HL-60 (cell line): Measurements from ENCODE around the gene MYO1B.

Source experiments
- DNase-seq, 2 experiments: peaks; one replicate each; pipeline ENCODE4 v3.0.0-alpha.2; 2010 to 2020; ENCODE audit warnings: low read depth in 1 of 2, low spot score in 1 of 2
- H3K27ac ChIP-seq: fragments of 250-450 bp; sonication (Bioruptor Pico); replicated peaks from 2 replicates; pipeline ENCODE4 v1.5.1; 2020; ENCODE audit warnings: mild to moderate bottlenecking, moderate library complexity
- H3K27me3 ChIP-seq: fragments of 250-450 bp; sonication (Bioruptor Pico); 2 replicates; pipeline ENCODE4 v1.5.1; 2021; ENCODE audit warnings: mild to moderate bottlenecking, moderate library complexity; ENCODE audit not compliant: insufficient read depth, poor library complexity, severe bottlenecking
- H3K4me3 ChIP-seq: replicated peaks from 2 replicates; pipeline ENCODE4 v1.5.1; 2011; ENCODE audit warnings: mild to moderate bottlenecking, control low read depth, low read length; ENCODE audit not compliant: insufficient read depth
- CTCF ChIP-seq: IDR thresholded peaks from one replicate; pipeline ENCODE4 v1.5.1; 2011; ENCODE audit warnings: low read length, control low read depth, inconsistent platforms; ENCODE audit not compliant: insufficient read depth
- GABPA ChIP-seq: IDR thresholded peaks from 2 replicates; pipeline ENCODE4 v1.6.1; 2012; ENCODE audit warnings: low read depth
- POLR2AphosphoS5 ChIP-seq: IDR thresholded peaks from 2 replicates; pipeline ENCODE4 v1.6.1; 2012; ENCODE audit warnings: low read depth
- REST ChIP-seq: IDR thresholded peaks from 2 replicates; pipeline ENCODE4 v1.6.1; 2012; ENCODE audit warnings: low read depth; ENCODE audit not compliant: insufficient replicate concordance
- SPI1 ChIP-seq: IDR thresholded peaks from 2 replicates; pipeline ENCODE4 v1.6.1; 2012; ENCODE audit warnings: low read depth, mild to moderate bottlenecking, borderline replicate concordance

The MYO1B gene

DNA sequence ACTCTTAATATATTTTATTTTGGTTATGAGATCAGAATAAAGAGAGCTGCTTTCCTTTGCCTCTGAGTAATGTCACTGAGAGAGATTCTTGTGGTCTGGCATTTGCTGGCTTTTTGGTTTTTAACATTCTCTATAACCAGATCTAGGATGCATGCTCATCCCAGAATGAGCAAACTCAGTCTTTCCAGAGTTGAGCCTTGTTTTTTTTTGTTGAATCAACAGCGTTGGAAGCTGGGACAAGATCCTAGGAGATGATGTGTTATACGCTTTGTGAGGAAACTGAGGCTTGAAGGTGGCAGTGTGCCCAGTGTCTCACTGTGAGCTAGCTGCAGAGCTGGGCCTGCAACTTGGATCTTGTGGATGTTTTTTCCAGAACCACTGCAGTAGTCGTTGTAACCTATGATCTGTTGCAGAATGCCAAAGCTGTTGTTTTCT, 19.5 kb downstream of the MYO1B start:
- no peak for DNase-seq
- TF ChIP-seq CTCF (no peak), SPI1 (no peak), REST (no peak), GABPA (no peak), POLR2AphosphoS5 (no peak)
- Histone ChIP-seq H3K27ac (no peak overlapping the region), H3K27me3 (peaks cover 2% of the 10 kb centered on the region), H3K4me3 (no peak overlapping the region)

- H3K27ac ChIP-seq: no peak overlapping the region
- H3K27me3 ChIP-seq: peaks cover 2% of the 10 kb centered on the region
- no peak for DNase-seq
- H3K4me3 ChIP-seq: no peak overlapping the region
- TF ChIP-seq POLR2AphosphoS5: no peak
- no peak for TF ChIP-seq SPI1
- no peak for TF ChIP-seq REST
- no peak for TF ChIP-seq CTCF
- no peak for TF ChIP-seq GABPA
These were observed 20.3 kb downstream of the MYO1B start for GRCh38 chr2:191265311-191266170.

DNA sequence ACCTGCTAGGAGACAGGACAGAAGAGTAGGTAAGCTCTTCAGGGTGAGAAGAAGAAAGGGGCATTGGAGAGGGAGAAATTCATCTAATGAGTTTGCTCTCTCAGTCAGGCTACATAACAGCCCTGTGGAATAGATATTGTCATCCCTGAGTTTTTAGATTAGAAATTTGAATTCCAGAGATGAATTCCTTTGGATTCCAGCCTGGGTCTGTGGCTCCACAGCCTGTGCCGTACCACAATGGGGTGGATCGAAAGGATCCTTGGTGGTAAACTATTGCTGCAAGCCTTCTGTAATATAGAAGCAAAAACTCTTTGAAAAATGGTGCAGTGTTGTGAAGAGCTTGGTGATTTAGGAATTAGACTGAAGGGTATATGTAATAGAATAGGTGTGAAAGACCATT, 21.0 kb downstream of the MYO1B start:
- DNase-seq: no peak
- Histone ChIP-seq H3K27ac (no peak overlapping the region), H3K4me3 (no peak overlapping the region), H3K27me3 (peaks cover 4% of the 10 kb centered on the region)
- TF ChIP-seq GABPA: no peak

GRCh38 chr2:191268596-191268995, 23.4 kb downstream of the MYO1B start:
- Histone ChIP-seq H3K27ac (no peak overlapping the region), H3K4me3 (no peak overlapping the region), H3K27me3 (peaks cover 2% of the 10 kb centered on the region)
- no peak for DNase-seq
- no peak for TF ChIP-seq CTCF
- TF ChIP-seq REST: no peak
- no peak for TF ChIP-seq SPI1
- TF ChIP-seq GABPA: no peak
- no peak for TF ChIP-seq POLR2AphosphoS5
